Kidney (tissue), 14 donors: ENCODE measurements around the gene CAPZB. TPM values are rescaled to one million over a fixed set of nuclear protein-coding genes. Genes with fewer than 3 reads are reported as not detected.
A peak's percentile ranks its signal among the peaks of the same experiment; 100 is the strongest.

Source experiments
- DNase-seq, 5 donors: peaks; one replicate each; pipeline ENCODE4 v3.0.0-alpha.2; 2013 to 2020
- FAIRE-seq: peaks from 2 replicates; lab custom pipeline; 2012; peaks lifted over from hg19 to GRCh38; lab: Jason Lieb, UNC
- H3K27ac ChIP-seq, 2 donors: one replicate each; pipeline ENCODE4 v1.7.0; 2013; ENCODE audit warnings: low read depth in 2 of 2, low read length in 2 of 2, inconsistent platforms in 1 of 2
- H3K27me3 ChIP-seq: one replicate; pipeline ENCODE4 v1.7.1; 2013; ENCODE audit warnings: low read length, inconsistent platforms; ENCODE audit not compliant: control insufficient read depth, insufficient read depth
- H3K36me3 ChIP-seq, 3 donors: one replicate each; pipeline versions ENCODE4 v1.7.0 to v1.7.1; 2013; ENCODE audit warnings: low read length in 3 of 3, control low read depth in 1 of 3, inconsistent platforms in 1 of 3; ENCODE audit not compliant: insufficient read depth in 3 of 3, control insufficient read depth in 2 of 3
- H3K4me1 ChIP-seq, 3 donors: one replicate each; pipeline versions ENCODE4 v1.7.0 to v1.7.1; 2013; ENCODE audit warnings: low read length in 3 of 3, inconsistent platforms in 1 of 3, low read depth in 1 of 3; ENCODE audit not compliant: control insufficient read depth in 2 of 3, insufficient read depth in 2 of 3
- H3K4me3 ChIP-seq, 3 donors: one replicate each; pipeline versions ENCODE4 v1.7.0 to v1.8.1; 2013; ENCODE audit warnings: low read length in 3 of 3, control low read depth in 1 of 3, inconsistent platforms in 1 of 3
- H3K9ac ChIP-seq, 3 donors: one replicate each; pipeline versions ENCODE4 v1.7.0 to v1.7.1; 2013; ENCODE audit warnings: low read length in 3 of 3, control low read depth in 1 of 3, inconsistent platforms in 1 of 3
- H3K9me3 ChIP-seq, 3 donors: one replicate each; pipeline versions ENCODE4 v1.7.0 to v1.7.1; 2013; ENCODE audit warnings: low read length in 3 of 3, control low read depth in 1 of 3, inconsistent platforms in 1 of 3; ENCODE audit not compliant: control insufficient read depth in 2 of 3, insufficient read depth in 1 of 3
- intact Hi-C: fragments of 100-400 bp; cut with DNase I; formaldehyde crosslinking; loops from one replicate; pipeline ENCODE4 v1.11.1; 2022
- polyA plus RNA-seq: library from polyadenylated mRNA; stranded (reverse); fragments of 350-450 nt; fragmentation: Illumina TruSeq; extraction: RNeasy Lipid Tissue Mini Kit (QIAGEN cat#74804); gene quantifications from one replicate; pipeline ENCODE4 v1.2.3, GENCODE V29; 2014; ENCODE audit warnings: low read depth, low replicate concordance; ENCODE audit not compliant: insufficient read depth
- total RNA-seq: library from RNA; stranded (reverse); fragmentation: NEBNext Ultra II Directional; extraction: Animal tissue kit (Norgen Biotek cat#: 25700); gene quantifications from one replicate; pipeline ENCODE4 v1.2.1, GENCODE V29; 2021
- TF ChIP-seq, protein P1 (sequence below): IDR thresholded peaks from 3 replicates; pipeline ENCODE4 v1.5.1; 2012; ENCODE audit warnings: mild to moderate bottlenecking, moderate library complexity, borderline replicate concordance; ENCODE audit not compliant: insufficient read depth; ENCODE audit errors: extremely low read depth
- donor health status: control.
- donor health status: control.
- donor health status: control.
- donor health status: control.
- donor health status: control.
- donor health status: DM: yes; HTN: yes; CAD: no.
- donor health status: Normal renal cell carcinoma (clear cell type).

CAPZB gene
- total and polyA plus RNA-seq, 2 donors from 2014 or later, result 253 to 265 TPM

DNA sequence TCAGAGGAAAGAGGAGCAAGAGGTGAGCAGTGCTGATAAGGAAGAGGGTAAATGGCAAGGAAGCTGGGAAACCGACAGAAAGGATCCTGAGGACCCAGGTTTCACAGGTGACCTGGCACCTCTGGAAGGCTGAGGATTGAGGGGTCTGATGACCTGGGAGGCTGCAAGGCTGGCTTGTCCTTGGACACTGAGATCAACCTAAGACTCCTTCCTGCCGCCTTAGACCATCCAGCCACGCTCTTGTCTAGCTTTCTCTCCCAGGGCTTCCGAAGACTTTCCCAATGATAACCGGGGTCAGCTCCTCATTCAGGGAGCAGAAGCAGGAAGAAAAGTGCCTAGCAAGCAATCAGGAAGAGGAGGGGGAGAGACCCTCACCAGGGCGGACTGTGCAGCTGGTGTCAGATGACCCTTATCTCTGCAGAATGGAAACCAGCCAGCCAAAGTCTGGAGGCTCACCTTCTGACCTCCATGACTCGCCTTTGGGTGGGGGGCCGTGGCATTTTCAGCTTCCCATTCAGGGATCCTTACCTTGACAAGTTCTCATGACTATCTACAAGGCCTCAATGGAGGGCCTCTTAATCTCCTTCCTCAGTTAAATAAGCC is 77.7 kb downstream of the CAPZB start:
- H3K36me3 ChIP-seq, result no peaks in the 10 kb centered on the region
- H3K4me1 ChIP-seq, result peaks cover 0 to 8% (median 0%) of the 10 kb centered on the region in 3 donors
- H3K4me3 ChIP-seq, result no peak overlapping the region
- TF ChIP-seq, protein P1, sequence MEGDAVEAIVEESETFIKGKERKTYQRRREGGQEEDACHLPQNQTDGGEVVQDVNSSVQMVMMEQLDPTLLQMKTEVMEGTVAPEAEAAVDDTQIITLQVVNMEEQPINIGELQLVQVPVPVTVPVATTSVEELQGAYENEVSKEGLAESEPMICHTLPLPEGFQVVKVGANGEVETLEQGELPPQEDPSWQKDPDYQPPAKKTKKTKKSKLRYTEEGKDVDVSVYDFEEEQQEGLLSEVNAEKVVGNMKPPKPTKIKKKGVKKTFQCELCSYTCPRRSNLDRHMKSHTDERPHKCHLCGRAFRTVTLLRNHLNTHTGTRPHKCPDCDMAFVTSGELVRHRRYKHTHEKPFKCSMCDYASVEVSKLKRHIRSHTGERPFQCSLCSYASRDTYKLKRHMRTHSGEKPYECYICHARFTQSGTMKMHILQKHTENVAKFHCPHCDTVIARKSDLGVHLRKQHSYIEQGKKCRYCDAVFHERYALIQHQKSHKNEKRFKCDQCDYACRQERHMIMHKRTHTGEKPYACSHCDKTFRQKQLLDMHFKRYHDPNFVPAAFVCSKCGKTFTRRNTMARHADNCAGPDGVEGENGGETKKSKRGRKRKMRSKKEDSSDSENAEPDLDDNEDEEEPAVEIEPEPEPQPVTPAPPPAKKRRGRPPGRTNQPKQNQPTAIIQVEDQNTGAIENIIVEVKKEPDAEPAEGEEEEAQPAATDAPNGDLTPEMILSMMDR, result no peak
- H3K27ac ChIP-seq, result no peak overlapping the region
- no peaks in the 10 kb centered on the region for H3K9me3 ChIP-seq
- peak overlapping the region in 1 of 3 donors; percentile 17 for H3K9ac ChIP-seq
- FAIRE-seq (no peak), DNase-seq (peak in 1 of 5 donors; percentile 41)
- intact Hi-C loops, result no loop called here
- no peaks in the 10 kb centered on the region for H3K27me3 ChIP-seq

DNA sequence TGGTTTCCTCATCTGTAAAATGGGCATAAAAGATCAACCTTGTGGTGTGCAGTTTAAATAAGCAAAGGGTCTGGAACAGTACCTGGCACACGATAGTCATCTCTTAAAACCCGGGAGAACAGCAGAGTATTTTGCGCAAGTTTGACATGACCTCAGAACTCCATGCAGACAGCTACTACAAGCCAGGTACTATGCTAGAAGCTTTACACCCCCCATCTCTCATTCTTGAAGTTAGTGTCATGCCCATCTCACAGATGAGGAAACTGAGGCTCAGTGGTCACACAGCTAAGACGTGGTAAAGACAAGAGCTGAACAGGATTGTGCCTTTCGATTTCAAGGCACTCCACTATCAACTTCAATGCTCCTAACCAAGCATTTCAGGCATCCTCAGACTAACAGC is 78.7 kb downstream of the CAPZB start:
- FAIRE-seq (no peak), DNase-seq (no peak)
- H3K36me3 ChIP-seq, result no peaks in the 10 kb centered on the region
- H3K9me3 ChIP-seq, result no peaks in the 10 kb centered on the region
- no peak overlapping the region for H3K27ac ChIP-seq
- intact Hi-C loops, result no loop called here
- H3K9ac ChIP-seq, result no peak overlapping the region
- H3K4me1 ChIP-seq, result peaks cover 0 to 8% (median 0%) of the 10 kb centered on the region in 3 donors
- H3K27me3 ChIP-seq, result no peaks in the 10 kb centered on the region
- TF ChIP-seq, protein P1, result no peak
- no peak overlapping the region for H3K4me3 ChIP-seq

DNA sequence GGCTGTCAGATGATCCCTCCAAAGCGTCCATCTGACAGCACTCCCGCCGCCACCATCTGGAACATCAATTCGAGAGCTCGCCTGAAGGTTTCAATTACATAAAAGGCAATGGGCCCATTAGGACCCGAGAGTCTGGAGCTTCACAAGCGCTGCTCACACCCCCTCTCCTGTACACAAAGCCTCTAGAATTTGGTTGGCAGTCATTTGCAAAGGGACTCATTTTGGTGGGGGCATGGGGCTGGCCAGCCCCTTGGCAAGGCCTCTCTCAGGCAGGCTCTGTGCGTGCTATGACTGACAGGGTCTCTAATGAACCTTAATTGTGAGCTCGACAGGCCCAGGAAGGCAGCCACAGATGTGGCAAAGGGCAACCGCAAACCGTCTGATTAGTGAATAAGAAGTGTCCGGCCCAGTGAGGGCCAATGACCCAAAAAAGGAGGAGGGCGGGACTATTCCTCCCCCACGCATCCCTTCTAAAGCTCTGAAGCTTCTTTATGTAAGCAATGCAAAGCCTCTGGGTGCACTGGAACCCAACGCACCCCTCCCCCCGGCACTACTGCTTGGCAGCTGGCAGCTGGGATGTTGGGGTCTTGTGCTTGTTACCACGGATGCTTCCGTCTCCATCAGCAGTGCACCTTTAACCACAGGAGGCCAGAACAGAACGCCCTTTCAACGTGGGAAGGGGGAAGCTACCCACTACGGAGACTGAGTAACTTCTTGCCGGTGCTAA is 79.4 kb downstream of the CAPZB start:
- intact Hi-C loops, result no loop called here
- no peak overlapping the region for H3K27ac ChIP-seq
- H3K4me1 ChIP-seq, result peaks cover 0 to 8% (median 0%) of the 10 kb centered on the region in 3 donors
- TF ChIP-seq, protein P1, result no peak
- FAIRE-seq (no peak), DNase-seq (peak; percentile 45 to 89 (median 80))
- no peak overlapping the region for H3K9ac ChIP-seq
- H3K9me3 ChIP-seq, result no peaks in the 10 kb centered on the region
- no peak overlapping the region for H3K4me3 ChIP-seq
- no peaks in the 10 kb centered on the region for H3K27me3 ChIP-seq
- no peaks in the 10 kb centered on the region for H3K36me3 ChIP-seq
